Cerebellar nuclear complex (tissue), 1 donor: ENCODE data around the gene ATRNL1.
"Not testable (repeated sequence)": the region's sequence is repeated elsewhere in the genome, so short reads cannot be mapped to it uniquely, and the experiment has no call there.

Experiments used
- DNase-seq, 2 experiments: peaks; one replicate each; lab custom pipeline; 2025; lab: John Stamatoyannopoulos, UW

ATRNL1 gene

DNA sequence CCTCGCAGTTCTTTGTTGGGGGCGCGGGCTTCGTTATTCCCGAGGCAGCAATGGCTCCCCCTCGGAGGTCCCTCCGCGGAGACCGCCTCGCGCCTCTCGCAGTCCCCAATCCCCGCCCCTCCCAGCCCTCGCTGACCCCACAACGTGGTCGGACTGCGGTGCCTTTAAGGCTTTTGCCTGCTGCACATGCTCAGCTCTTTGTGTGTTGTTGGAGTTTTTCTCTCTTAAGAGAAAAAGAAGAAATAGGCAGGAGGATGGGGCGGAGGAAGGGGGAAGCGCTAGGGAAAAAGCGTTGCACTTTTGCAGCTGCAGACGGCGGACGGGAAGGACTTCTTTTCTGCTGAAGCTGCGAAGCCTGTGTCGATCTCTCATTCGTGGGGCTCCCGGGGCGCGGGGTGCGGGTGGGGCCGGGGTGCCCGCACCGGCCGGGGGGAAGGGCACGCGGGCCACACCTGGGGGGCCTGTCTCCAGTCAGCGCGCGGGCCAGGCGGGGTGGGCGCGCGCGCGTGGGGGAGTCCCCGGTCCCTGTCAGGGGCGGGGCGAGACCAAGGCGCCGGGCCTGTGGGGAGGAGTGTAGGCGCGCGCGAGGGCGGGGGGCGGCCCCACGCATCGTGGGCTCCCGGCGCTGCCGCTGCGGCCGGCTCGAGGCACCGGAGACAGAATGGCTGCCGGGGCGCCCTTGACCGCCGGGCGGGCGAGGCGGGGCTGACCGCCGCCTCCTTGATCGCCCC lies 445 bp upstream of the ATRNL1 start:
- no peak for DNase-seq

DNA sequence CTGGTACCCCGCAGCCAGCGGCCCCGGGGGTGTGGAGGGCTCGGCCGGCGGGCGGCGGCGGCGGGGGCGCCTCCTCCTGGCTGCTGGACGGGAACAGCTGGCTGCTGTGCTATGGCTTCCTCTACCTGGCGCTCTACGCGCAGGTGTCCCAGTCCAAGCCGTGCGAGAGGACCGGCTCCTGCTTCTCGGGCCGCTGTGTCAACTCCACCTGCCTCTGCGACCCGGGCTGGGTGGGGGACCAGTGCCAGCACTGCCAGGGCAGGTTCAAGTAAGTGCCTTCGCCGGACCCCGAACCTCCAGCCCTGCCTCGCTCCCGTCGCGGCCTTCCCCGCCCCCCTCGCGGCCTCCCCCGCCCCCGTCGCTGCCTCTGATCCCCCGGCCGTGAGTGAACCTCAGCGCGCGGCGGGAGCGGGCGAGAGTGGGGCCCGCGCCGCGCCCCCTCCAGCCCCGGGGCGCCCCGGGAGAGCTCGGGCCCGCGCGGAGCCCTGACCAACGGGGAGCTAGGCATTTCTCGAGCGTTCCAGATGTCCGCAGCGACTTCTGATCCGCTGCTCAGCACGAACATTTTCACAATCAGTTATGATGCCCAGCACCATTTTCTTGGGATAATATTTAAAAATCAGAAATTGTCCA lies 727 bp downstream of the ATRNL1 start:
- no peak for DNase-seq

DNA sequence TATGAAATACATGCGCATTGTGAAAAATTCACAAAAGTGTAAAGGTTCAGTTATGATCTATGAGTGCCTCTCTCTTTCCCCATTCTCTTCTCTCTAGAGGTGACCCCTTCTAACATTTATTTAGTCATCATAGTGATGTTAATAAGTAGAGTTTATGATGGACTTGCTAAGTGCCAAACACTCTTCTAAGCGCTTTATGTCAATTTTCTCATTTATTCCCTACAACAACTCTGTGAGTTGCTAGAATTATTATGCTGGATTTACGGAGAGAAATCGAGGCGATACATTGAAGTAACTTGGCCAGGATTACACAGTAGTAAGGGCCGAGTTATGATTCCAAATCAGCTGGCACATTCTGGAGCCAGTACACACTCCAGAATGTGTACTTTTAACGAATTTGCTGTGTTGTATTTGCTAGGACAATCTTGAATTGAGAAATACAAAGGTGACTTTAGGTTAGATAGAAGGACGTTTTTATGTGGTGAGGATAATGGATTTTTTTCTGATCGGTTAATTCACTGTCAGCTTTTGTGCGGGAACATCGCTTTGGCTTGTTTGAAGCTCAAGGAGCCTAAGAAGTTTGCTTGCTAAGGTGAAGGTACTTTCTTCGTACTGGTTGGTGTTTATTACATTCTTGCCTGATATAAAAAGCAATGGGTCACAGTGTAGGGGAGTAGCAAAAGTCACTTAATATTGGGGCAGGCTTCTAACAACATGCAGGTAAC lies 1.4 kb downstream of the ATRNL1 start:
- DNase-seq = no peak

DNA sequence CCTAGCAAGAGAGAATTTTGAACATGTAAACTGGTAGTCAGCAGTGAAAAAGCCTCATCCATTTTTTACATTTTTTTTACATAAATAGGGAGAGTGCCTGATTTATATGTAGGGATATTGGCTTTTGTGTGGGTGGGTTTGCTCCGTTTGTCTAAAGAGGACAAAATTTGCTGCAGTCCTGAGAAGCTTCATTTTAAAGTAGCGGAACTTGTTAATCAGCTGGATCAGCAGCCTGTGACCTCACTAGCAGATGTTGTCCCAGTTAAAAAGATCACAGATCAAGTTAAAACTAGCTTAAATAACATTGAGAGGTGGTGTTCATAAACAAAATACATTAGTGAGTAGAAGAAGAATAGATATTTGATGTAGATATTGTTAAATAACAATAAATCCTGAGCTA lies 2.6 kb downstream of the ATRNL1 start:
- no peak for DNase-seq

DNA sequence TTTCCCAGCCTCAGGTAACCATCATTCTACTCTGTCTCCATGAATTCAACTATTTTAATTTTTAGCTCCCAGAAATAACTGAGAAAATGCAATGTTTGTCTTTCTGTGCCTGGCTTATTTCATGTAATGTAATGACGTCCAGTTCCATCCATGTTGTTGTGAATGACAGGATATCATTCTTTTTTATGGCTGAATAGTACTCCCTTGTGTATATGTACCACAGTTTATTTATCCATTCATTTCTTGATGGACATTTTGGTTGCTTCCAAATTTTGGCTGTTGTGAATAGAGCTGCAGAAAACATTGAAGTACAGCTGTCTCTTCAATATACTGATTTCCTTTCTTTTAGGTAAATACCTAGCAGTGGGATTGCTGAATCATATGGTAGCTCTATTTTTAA lies 10.5 kb downstream of the ATRNL1 start:
- no peak for DNase-seq

DNA sequence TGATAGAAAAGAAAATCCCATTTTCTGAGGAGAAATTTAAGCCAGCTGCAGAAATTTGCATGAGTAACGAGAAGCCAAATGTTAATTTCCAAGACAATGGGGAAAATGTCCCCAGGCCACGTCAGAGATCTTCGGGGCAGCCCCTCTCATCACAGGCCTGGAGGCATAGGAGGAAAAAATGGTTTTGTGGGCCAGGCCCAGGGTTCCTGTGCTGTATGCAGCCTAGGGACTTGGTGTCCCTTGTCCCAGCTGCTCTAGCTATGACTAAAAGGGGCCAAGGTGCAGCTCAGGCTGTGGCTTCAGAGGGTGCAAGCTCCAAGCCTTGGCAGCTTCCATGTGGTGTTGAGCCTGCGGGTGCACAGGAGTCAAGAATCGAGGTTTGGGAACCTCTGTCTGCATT lies 12.2 kb downstream of the ATRNL1 start:
- DNase-seq = not testable (repeated sequence)

DNA sequence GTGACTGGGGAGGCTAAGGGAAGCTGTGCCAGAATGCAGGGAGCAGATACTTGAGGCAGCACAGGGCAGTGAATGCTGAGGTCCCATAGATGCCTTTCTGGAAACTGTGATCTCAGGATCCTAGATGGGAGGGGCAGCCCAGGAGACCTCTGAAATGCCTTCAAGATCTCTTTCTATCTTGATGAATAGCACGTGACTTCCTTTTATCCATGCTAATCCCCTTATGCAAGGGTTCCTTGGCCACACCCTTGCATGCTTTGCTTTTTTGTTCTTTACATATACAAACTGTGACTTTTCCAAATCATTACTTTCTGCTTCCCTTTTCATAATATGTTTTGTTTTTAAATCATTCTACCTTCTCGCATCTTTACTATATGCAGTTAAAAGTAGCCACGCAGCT lies 14.7 kb downstream of the ATRNL1 start:
- DNase-seq = no peak

DNA sequence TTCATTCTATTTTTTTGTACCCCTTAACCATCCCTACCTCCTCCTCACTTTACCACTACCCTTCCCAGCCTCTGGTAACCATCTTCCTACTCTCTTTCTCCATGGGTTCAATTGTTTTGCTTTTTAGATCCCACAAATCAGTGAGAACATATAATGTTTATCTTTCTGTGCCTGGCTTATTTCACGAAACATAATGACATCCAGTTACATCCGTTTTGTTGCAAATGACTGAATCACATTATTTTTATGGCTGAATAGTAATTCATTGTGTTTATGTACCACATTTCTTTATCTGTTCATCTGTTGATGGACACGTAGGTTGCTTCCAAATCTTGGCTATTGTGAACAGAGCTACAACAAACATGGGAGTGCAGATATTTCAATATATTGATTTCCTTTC lies 24.1 kb downstream of the ATRNL1 start:
- no peak for DNase-seq

DNA sequence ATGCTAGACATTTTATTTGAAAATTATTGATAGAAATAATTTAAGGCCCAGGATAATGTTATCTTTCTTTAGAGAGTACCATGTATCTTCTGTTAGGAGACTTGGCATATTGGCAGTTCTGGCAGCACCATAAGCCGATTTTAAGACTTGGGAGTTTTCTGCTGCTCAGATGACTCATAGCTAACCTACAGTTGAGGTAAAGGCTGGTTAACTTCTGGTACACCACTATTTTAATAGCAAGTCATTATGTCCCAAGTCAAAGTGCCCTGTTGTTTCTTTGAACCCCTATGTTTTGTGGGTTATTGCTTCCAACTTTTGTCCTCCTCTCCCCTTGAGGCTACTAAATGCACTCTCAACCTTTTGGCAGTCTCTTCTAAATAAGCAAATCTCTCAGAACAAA lies 25.2 kb downstream of the ATRNL1 start:
- no peak for DNase-seq

DNA sequence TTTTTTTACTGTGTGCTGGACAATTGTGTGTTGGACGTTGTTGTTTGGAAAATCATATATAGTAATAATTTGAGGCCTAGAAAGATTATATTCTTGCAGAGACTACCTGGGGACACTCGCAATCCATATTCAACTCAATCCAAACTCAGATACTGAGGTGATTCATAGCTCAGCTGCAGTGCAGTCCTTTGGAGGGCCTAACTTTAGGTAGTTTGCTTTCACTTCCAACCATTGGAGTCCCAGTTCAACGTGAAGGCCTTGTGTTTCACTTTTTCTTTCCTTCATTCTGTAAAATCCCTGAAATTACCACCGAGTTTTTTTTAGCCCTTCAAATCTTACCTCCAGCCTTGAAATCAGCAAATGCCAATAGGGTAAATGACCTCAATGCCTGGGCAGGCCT lies 32.3 kb downstream of the ATRNL1 start:
- no peak for DNase-seq

DNA sequence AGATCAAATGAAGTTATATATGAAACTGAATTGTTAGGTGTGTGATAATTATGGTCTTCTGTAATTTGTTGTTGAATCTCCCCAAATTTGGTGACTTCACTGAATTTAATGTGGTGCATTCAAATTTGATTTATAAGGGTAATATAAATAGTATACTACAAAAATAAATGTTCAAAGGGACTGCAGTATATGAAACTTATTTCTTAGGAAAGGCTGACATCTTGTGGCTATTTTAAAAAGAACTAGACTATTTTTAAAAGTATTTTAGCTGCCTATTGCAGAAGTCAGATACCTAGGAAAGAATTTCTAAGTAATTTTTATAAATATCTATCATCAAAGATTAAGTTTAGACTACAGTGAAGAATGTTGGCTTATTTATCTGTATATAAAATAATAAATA lies 36.6 kb downstream of the ATRNL1 start:
- DNase-seq = peak in 1 of 2 experiments; percentile 0

DNA sequence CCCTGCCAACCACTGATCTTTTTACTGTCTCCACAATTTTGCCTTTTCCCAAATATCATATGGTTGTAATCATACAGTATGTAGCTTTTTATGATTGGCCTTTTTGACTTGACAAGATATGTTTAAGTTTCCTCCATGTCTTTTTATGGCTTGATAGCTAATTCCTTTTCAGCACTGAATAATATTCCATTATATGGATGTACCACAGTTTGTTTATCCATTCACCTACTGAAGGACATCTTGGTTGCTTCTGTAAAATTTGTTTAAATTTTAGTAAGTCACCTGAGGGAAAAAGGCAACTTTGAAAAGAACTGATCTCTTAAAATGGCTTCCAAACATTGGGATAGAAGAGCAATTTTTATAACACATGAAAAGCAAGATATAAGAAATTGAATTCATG lies 43.5 kb downstream of the ATRNL1 start:
- DNase-seq = no peak

DNA sequence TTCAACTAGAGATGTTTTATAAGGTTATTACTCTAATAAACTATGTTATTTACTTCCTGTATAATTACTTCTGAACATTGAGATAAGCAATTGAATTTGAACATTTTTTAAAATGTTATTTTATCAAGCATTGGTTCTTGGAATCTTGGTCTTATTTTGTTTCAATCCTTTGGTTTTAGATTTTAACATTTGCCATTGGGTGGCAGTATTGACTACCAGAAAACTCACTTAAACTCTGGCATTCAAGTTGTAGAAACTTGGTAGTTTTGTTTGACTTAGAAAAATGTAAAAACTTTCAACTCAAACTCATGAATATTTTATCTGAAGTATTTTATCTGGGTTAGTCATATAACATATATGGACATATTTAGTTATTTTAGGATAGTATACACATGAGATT lies 48.1 kb downstream of the ATRNL1 start:
- no peak for DNase-seq

DNA sequence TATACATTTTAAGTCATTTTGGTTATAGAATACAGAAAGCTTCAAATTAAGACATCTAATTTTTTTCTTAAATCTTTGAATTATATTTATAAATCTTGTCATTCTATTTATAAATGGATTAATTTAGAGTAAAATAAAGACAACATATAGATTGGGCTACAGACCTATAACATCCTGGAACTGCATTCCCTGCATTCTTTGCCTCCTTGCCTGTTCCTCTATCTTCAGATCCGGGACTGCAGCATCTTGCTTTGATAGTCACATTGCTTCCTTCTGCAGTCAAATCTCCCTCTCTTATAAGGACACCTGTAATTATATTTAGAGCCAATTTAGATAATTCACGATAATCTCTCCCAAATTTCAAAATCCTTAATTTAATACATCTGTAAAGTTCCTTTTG lies 64.2 kb downstream of the ATRNL1 start:
- no peak for DNase-seq

DNA sequence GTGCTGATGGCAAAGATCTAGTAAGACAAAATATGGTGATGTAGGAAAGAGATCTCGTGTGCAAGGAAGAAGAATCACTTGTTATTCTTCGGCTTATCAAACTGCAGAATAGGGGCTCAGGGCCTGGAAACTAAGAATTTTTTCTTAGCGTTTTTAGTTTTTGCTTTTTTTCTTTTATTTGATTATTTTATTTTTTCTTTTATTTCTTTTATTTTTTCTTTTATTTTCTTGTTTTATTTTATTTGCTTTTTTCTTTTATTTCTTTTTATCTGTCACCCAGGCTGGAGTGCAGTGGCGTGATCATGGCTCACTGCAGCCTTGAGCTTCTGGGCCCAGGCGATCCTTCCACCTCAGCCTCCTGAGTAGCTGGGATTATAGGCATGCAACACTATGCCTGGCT lies 70.0 kb downstream of the ATRNL1 start:
- DNase-seq = no peak

DNA sequence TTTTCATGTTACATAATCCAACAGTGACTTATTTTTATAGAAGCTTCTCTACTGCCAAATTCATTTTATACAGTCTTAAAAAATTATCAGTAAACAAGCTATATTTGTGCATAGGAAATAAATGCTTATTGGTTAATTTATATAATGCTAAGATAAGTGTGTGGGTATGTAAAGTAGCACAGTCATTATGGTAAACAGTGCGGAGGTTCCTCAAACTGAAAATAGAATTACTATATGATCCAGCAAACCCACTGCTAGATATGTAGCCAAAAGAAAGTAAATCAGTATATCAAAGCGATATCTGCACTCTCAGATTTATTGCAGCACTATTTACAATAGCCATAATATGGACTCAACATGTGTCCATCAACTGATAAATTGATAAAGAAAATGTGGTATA lies 71.1 kb downstream of the ATRNL1 start:
- DNase-seq = no peak

DNA sequence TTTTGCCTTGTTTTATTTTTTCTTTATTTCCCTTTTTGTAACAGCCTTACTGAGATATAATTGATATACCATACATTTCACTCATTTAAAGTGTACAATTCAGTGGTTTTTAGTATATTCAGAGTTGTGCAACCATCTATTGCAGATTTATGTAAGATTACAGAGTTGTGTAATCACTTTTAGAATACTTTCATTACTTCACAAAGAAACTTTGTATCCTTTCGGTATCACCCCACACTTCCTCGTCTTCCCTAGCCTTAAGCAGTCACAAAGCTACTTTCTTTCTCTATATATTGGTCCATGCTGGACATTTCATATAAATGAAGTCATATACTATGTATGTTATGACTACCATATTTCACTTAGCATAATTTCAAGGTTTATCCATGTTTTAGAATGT lies 74.6 kb downstream of the ATRNL1 start:
- no peak for DNase-seq

DNA sequence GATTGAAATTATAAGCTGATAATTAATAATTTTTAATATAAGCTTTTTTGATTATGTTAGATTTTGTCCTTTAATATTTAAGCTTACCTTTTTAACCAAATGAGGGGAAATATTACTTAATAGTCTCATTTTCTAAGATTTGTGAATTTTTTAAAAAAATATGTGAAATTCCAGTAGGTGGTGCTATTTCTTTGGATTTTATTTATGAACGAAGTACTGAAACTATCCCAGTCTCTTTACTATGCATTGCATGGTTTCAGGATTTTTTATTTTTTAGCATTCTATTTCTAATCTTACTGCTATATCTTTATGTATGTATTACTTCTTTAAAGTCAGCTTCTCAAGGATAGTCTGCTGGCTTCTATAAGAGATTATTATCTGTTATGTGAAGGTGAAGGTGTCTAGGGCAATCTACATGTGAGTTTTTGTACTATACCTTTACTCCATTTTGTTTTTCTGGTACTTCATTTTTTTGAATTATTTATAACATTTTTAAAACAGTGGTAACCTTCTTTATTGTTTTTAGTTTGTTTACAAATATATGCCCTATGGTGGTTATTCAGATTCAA lies 78.3 kb downstream of the ATRNL1 start:
- DNase-seq = no peak

DNA sequence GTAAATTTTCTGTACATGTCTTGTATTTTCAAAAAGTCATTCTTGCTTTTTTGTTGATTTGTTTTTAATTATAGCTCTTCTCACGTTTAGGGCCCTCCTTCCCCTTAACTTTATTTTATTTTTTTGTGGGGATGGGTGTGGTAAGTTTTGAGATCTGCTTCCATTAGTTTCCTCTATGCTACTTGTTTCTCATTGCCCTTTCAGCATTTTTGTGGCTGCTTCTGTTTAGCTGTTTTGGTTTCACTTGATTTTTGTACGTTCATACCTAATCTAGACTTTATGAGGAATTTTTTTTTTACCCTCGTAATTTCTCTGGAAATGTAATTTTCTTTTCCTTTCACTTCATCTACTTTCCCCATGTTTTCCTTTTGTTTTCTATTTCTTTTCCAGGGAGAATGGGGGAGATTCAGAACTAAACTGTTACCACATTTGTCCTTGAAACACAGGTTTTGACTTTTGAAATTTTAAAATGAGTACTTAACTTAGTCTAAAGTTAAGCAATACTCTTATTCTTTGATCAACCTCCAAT lies 80.8 kb downstream of the ATRNL1 start:
- DNase-seq = no peak

DNA sequence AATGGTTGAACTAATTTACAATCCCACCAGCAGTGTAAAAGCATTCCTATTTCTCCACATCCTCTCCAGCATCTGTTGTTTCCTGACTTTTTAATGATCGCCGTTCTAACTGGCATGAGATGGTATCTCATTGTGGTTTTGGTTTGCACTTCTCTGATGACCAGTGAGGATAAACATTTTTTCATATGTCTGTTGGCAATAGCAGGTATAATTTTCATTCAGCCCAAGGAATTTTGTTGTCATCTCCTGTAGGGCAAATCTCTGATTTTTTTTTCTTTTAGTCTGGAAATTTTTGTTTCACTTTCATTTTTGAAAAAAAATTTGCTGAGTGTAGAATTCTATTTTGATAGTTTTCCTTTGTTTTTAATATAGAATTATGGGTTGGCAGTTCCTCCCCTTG lies 114.1 kb downstream of the ATRNL1 start:
- DNase-seq = not testable (repeated sequence)

DNA sequence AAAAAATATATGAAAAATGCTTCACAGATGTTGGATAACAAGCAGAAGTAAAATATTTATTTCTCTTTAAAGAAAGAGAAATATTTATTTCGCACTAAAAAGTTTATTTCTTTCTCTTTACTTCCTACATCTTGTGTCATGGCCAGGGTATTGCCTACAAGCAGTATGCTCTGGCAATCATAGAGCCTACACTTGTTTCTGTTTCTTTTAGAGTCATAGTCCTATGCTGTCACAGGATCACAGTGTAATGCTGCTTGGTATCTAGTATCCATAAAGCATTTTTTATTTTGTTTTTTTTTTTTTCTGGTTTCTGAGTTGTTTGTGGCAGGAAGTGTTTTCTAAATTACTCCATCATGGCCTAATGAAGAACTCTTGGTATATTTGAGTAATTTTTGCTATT lies 116.0 kb downstream of the ATRNL1 start:
- DNase-seq = no peak

DNA sequence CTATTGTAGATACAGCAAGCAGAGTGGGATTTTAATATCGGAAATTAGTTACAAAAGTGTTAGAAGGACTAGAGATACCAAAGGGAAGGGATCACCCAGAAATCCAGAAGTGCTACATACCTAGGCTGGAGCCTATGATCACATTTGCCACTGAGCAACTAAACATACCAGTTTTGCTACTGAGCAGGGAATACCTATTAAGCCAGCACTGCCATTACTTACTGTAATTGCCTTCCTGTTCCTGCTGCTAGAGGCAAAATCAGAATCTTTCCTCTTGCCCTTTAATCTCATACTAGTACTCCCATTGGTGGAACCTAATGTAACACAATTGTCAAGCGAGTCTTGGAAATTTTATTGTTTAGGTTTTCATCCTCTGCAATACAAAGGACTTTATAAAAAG lies 121.7 kb downstream of the ATRNL1 start:
- DNase-seq = no peak

DNA sequence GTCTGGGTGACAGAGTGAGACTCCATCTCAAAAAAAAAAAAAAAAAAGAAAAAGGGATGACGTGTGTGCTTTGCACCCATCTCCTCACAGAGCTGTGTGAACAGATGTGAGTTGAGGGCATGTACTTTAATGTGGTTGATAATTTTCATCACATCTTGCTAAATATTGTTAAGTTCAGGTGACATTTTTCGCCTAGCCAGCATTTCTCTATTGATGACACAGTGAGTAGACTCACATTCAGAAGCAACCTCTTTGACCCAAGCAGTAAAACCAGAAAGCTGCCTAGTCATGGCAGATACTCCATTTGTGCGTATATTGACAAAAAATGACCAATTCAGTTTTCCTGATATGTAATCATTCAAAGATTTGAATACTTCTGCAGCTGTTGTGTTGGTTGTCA lies 126.0 kb downstream of the ATRNL1 start:
- no peak for DNase-seq
